Mucosa of rectum (tissue), 2 donors: ENCODE data around the gene DACT2.

Experiments used
- H3K27ac ChIP-seq, 2 donors: one replicate each; pipeline ENCODE4 v1.7.0; 2013; ENCODE audit warnings: inconsistent platforms in 2 of 2, low read depth in 2 of 2, low read length in 2 of 2
- H3K27me3 ChIP-seq, 2 donors: one replicate each; pipeline ENCODE4 v1.7.0; 2013; ENCODE audit warnings: low read length in 2 of 2; ENCODE audit not compliant: control insufficient read depth in 2 of 2, insufficient read depth in 2 of 2
- H3K36me3 ChIP-seq, 2 donors: one replicate each; pipeline ENCODE4 v1.7.0; 2013; ENCODE audit warnings: low read length in 2 of 2; ENCODE audit not compliant: control insufficient read depth in 2 of 2, insufficient read depth in 2 of 2
- H3K4me1 ChIP-seq, 2 donors: one replicate each; pipeline ENCODE4 v1.7.0; 2013; ENCODE audit warnings: low read length in 2 of 2, mild to moderate bottlenecking in 1 of 2; ENCODE audit not compliant: control insufficient read depth in 2 of 2, insufficient read depth in 2 of 2
- H3K4me3 ChIP-seq, 2 donors: one replicate each; pipeline ENCODE4 v1.7.0; 2013; ENCODE audit warnings: low read length in 2 of 2
- H3K9ac ChIP-seq, 2 donors: one replicate each; pipeline ENCODE4 v1.7.0; 2013; ENCODE audit warnings: low read length in 2 of 2, low read depth in 1 of 2, mild to moderate bottlenecking in 1 of 2
- H3K9me3 ChIP-seq, 2 donors: one replicate each; pipeline ENCODE4 v1.7.0; 2013; ENCODE audit warnings: low read length in 2 of 2; ENCODE audit not compliant: control insufficient read depth in 2 of 2
- donor health status: healthy.
- donor health status: Normal muscosa, but diverticular disease.

The DACT2 gene

DNA sequence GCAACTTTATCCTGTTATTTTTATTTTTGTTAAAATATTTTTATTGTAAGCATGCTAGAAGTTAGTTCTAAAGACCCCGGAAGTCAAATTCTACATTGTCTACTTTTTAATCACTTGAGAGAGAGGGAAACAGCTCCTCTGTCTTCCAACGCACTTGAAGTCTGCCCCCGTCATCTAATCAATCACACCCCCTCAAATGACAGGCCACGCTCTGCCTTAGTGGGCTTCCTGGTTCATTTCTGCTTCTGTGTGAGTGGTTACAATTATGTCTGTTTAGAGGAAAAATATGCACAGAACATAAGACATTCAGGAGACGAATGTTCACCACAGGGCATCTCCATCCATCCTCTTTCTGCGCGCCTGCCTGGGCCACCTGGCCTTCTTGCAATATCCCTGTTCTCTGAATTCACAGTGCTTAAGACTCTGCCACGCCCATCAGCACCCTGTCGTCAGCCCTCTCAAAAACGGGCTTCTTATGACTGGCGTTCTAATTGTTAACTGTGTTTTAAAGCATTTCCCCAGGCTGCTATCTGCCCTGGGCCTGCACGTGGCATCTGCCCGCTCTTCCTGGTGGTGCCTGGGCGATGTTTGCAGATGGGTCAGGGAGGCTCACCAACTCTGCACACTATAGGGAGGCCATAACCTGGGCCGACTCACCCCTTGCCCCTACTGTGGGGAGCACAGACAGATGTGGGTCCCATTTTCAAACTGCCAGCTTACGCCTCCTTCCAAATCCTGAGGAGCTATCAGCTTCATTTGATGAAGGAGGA lies 15.4 kb downstream of the DACT2 start:
- no peaks in the 10 kb centered on the region for H3K27me3 ChIP-seq
- no peak overlapping the region for H3K4me3 ChIP-seq
- no peak overlapping the region for H3K27ac ChIP-seq
- no peak overlapping the region for H3K9ac ChIP-seq
- H3K36me3 ChIP-seq = no peaks in the 10 kb centered on the region
- no peaks in the 10 kb centered on the region for H3K9me3 ChIP-seq
- H3K4me1 ChIP-seq = peaks cover 9% of the 10 kb centered on the region in 2 donors

DNA sequence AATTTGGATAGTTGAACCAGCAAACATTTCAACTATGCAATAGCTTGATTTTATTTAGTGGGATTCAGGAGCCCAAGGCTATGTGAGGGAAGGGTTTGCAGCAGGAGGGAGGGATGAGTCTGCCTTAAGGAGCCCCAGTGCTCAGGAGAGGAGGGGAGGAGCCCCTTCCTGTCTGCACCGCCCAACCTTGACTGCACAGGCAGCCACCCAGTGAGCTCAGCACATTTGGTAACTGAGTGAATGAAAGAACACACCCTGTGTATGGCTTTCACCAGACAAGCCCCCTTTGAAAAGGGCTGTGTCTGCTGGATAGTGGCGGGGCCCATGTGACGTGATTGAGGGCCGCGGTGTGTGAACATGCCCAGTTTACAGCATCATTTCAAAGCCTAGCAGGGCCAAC lies 17.0 kb downstream of the DACT2 start:
- no peaks in the 10 kb centered on the region for H3K36me3 ChIP-seq
- H3K27me3 ChIP-seq = no peaks in the 10 kb centered on the region
- no peak overlapping the region for H3K9ac ChIP-seq
- H3K27ac ChIP-seq = no peak overlapping the region
- H3K4me1 ChIP-seq = peaks cover 9% of the 10 kb centered on the region in 2 donors
- H3K9me3 ChIP-seq = no peaks in the 10 kb centered on the region
- no peak overlapping the region for H3K4me3 ChIP-seq

DNA sequence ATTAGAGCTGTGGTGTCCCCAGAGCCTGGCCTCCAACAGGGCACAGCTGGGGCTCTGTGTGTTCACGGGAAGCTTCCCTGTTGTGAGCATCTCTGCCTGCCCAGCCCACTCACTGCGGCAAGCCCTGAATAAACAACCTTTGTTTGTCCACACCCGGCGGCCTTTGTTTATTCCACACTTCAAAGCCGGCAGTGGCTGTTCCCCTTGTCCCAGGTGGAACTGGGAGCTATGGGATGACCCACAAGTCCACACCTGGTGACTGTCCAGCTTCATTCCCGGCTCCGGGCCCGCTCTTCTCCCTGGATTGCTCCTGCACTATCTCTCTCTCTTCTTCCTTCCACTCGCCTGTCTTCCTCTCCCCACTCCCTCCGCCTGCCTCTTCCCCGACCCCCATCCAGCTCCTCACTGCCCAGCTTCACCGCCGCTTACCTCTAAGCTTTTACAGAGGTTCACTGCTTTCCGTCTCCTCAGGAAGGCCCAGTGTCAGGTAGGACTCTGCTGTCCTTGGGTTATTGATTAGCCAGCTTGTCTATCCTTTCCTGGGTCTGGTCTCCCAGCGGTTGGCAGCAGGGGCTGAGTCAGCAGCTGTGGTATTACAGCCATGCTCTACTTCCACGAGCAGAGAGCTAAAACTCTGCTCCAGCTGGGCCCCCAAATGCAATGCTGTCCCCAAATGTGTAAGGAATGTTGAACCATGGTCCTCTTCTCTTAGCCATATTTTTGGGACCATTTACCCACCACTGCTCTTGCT lies 17.8 kb downstream of the DACT2 start:
- Histone ChIP-seq H3K27ac (peak overlapping the region in 1 of 2 donors; percentile 32), H3K27me3 (no peaks in the 10 kb centered on the region), H3K9me3 (no peaks in the 10 kb centered on the region), H3K36me3 (no peaks in the 10 kb centered on the region), H3K9ac (peak overlapping the region; percentile 41), H3K4me3 (peak overlapping the region; percentile 12 to 50), H3K4me1 (peaks cover 9% of the 10 kb centered on the region in 2 donors)

DNA sequence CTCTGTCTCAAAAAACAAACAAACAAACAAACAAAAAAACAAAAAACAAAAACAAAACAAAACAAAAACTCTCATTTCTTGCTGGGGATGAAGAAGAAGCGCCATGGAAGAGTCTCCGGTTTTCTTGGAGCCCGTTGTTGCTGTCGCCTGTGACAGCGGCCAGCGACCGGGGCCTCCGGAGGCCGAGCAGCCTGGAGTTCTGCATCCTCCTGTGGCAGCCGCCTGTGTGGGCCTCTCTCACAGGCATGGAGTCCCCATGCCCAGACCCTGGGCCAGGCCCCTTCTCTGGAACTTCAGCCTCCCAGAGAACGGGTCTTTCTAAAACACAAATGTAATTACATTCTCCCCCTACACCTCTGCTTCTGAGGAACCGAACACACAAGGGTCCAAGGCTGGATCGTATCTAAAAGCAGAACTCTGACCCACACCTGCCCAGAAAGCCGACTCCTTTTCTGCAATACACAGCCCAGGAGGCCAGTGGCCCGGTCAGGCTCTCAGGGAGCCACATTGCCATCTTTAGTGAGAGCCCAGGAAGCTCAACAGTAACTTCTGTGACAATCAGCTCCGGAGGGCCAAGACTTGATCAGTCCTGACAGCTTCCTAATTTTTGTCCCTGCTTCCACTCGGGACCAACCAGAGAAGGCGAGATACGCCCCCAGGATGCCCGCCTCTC lies 18.5 kb downstream of the DACT2 start:
- no peak overlapping the region for H3K27ac ChIP-seq
- H3K9me3 ChIP-seq = no peaks in the 10 kb centered on the region
- no peaks in the 10 kb centered on the region for H3K36me3 ChIP-seq
- H3K4me1 ChIP-seq = peaks cover 9% of the 10 kb centered on the region in 2 donors
- peak overlapping the region in 1 of 2 donors; percentile 41 for H3K9ac ChIP-seq
- H3K4me3 ChIP-seq = peak overlapping the region in 1 of 2 donors; percentile 50
- H3K27me3 ChIP-seq = no peaks in the 10 kb centered on the region

DNA sequence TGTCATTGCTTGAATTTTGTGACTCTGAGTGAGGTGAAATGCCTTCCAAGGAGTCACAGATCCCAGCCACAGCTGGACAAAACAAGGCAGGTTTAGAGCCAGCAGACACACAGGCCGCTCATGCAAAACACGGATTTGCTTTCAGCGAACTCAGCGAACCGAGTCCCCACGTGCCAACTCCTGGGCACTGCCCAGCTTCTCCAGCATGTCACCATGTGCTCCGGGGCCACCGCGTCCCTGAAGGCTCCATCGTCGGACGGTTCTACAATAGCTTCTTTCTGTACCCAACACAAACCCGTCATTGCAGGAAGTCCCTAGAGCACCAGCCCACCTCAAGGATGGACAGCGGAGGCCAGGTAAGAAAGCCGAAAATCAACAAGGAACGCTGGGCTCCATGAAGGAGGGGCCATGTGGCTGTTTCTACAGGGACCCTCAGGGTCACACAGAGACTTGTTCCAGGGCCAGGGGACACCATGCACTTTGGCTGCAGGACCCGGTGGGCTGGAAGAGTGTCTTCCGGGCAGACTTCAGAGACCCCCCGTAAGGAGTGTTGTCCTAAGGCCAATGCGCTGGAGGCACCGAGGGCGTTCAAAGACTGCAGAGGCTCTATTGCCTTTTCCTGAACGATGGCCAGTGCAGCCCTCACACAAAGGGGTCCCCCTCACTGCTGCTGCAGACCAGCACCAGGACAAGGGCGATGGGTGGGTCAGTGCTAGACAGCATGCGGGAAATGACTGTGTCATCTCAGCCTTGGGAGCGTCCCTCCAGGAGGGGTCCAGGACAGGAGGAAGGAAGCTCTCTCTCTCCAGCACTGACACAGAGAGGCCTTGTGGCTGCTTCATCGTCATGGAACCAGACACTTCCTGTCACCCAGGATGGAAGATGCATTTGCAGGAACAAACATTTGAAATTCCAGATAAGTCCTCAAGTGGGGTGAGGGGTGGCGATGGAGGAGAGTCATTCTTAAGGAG lies 19.8 kb downstream of the DACT2 start:
- H3K9me3 ChIP-seq = no peaks in the 10 kb centered on the region
- H3K4me1 ChIP-seq = peaks cover 9% of the 10 kb centered on the region in 2 donors
- no peak overlapping the region for H3K9ac ChIP-seq
- no peak overlapping the region for H3K4me3 ChIP-seq
- no peak overlapping the region for H3K27ac ChIP-seq
- no peaks in the 10 kb centered on the region for H3K27me3 ChIP-seq
- no peaks in the 10 kb centered on the region for H3K36me3 ChIP-seq

DNA sequence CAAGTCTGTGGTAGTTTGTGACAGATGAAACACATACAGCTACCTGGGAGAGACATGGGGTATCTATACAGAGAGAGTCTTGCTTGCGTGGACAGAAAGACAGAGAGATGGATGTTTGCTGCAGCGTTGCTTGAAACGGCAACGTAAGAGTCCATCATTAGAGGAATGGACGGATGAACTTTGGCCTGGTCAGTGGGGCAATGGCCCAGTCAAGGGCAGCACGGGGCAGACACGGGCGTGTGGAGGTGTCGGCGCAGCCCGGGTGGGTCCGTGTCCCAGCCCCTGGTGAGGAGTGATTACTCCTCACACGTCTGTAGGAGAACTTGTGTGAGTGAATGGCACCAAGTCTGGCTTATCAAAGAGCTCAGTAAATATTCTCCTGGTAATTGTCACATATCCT lies 21.9 kb downstream of the DACT2 start:
- no peaks in the 10 kb centered on the region for H3K36me3 ChIP-seq
- no peaks in the 10 kb centered on the region for H3K9me3 ChIP-seq
- H3K4me3 ChIP-seq = no peak overlapping the region
- H3K4me1 ChIP-seq = peaks cover 7 to 8% of the 10 kb centered on the region in 2 donors
- H3K9ac ChIP-seq = no peak overlapping the region
- H3K27ac ChIP-seq = no peak overlapping the region
- H3K27me3 ChIP-seq = no peaks in the 10 kb centered on the region

DNA sequence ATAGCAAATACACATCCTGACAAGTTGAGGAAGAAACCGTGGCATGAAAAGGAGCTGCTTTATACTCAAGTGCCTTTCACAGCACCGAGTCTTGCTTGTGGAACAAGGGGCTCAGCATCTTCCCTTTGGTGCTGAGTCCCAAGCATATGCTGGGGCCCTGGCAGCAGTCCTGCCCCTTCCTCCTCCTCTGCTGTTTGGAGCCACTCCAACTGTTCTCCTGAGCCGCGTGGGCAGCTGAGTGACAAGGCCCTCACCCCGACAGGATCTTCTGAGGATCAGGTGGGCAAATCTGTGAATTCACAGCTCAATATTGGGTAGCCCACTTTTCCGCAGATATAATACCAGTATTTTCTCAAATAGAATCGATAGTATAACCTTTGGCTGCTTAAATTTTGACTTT lies 24.7 kb downstream of the DACT2 start:
- Histone ChIP-seq H3K27ac (no peak overlapping the region), H3K4me1 (no peaks in the 10 kb centered on the region), H3K9me3 (no peaks in the 10 kb centered on the region)

DNA sequence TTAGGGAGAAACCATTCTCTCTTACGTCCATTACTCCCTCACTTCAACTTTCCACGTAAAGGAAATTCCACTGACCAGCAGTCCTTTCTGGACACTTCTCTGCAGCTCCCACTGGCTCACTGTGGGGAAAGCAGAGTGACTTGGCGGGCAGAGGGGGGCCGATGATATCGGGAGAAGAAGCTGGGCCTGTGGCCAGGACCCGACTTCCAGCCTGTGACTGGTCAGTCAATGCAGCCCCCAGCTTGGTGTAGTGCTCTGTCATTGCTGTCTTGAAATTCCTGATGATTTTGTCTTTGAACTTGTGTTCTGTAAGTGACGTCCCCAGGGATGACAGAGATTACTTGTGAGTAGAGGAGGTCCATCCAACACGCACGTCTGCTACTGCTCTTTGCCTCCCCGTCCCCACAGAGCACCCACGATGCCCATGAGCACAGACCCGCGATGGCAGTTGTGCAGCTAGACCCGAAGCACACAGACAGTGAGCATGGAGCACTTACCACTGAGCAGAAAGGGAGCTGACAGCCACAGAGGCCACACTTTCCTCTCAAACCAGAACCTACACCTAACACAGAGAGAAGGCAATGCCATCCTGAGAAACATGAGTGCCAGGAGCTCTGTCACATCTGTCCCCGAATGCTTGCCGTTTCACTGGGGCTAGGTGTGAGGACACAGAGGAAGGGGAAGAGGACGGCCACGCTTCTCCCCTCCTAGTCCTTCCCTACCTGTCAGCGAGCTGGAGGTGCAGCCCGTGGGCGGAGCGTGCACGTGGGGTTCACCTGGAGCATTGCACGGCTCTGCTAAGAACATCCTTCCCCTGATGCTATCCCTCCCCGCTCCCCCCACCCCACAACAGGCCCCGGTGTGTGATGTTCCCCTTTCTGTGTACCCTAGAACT lies 25.7 kb downstream of the DACT2 start:
- no peaks in the 10 kb centered on the region for H3K36me3 ChIP-seq
- H3K9me3 ChIP-seq = no peaks in the 10 kb centered on the region
- no peak overlapping the region for H3K4me3 ChIP-seq
- no peak overlapping the region for H3K9ac ChIP-seq
- H3K27ac ChIP-seq = no peak overlapping the region
- H3K27me3 ChIP-seq = no peaks in the 10 kb centered on the region
- no peaks in the 10 kb centered on the region for H3K4me1 ChIP-seq

More for the DNA sequence above, 24.7 kb downstream of the DACT2 start:
- no peak overlapping the region for H3K9ac ChIP-seq
- no peak overlapping the region for H3K4me3 ChIP-seq
- H3K36me3 ChIP-seq = no peaks in the 10 kb centered on the region
- no peaks in the 10 kb centered on the region for H3K27me3 ChIP-seq

DNA sequence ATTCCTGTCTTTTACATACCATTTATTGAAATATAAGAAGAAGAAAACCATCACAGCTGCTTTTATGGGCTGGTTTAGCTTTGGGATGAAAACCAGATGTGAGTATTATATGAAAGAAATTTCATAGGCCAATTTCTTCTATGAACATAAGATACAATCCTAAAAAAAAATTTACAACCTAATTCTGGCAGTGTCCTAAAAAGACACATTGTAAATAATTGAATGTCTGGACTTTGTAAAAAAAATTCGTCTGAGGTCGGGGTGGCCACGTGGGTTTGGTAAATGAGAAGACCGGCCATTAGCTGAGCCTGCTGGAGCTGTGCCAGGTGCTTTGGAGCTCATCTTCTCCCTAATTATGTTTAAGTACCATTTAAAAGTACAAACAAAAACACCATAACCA lies 26.8 kb downstream of the DACT2 start:
- Histone ChIP-seq H3K4me1 (no peaks in the 10 kb centered on the region), H3K9ac (no peak overlapping the region), H3K36me3 (no peaks in the 10 kb centered on the region), H3K4me3 (no peak overlapping the region), H3K9me3 (no peaks in the 10 kb centered on the region), H3K27ac (no peak overlapping the region), H3K27me3 (no peaks in the 10 kb centered on the region)
